GM12878 (cell line): ENCODE results near the gene AGT. TPM values are rescaled to one million over a fixed set of nuclear protein-coding genes. Genes with fewer than 3 reads are reported as not detected.

ENCODE experiments used
- ATAC-seq: fragments of 200-7000 bp; cut with Tn5 transposase; 3 replicates; pipeline ENCODE4 v1.9.1; 2020; ENCODE audit warnings: mild to moderate bottlenecking, moderate library complexity
- BruUV-seq: library from RNA; stranded (reverse); fragments of 400-500 nt; replicated peaks from 2 replicates; lab custom pipeline; 2021; lab: Mats Ljungman, UMichigan
- CTCF ChIA-PET: fragments of 300-600 bp; sonication (Branson Sonifier 250); formaldehyde crosslinking; extraction: SDS; loops from one replicate; lab custom pipeline; 2021; ENCODE audit warnings: inconsistent platforms; lab: Yijun Ruan, JAX
- POLR2A ChIA-PET: fragments of 350-600 bp; formaldehyde crosslinking; extraction: SDS; loops from one replicate; lab custom pipeline; 2021; ENCODE audit warnings: inconsistent platforms; lab: Charles Lee
- RAD21 ChIA-PET: fragments of 300-600 bp; sonication (Branson Sonifier 250); formaldehyde crosslinking; loops from one replicate; lab custom pipeline; 2023; ENCODE audit warnings: antibody characterized with exemption; ENCODE audit not compliant: unreplicated experiment; lab: Charles Lee
- SMC1A ChIA-PET: fragments of 300-600 bp; sonication (Branson Sonifier 250); formaldehyde crosslinking; loops from one replicate; lab custom pipeline; 2023; ENCODE audit not compliant: unreplicated experiment, uncharacterized antibody; lab: Charles Lee
- DNase-seq: peaks from one replicate; pipeline ENCODE4 v3.0.0-alpha.2; 2011; ENCODE audit warnings: low read depth, low spot score
- FAIRE-seq: peaks from 3 replicates; lab custom pipeline; 2011; peaks lifted over from hg19 to GRCh38; lab: Jason Lieb, UNC
- H2AFZ ChIP-seq: 2 replicates; pipeline ENCODE4 v1.6.0; 2011; ENCODE audit warnings: low read depth, low read length, control low read depth; ENCODE audit not compliant: control insufficient read depth
- H3K27ac ChIP-seq: 2 replicates; pipeline ENCODE4 v1.5.1; 2011; ENCODE audit warnings: control low read depth; ENCODE audit not compliant: control insufficient read depth, insufficient read depth
- H3K27me3 ChIP-seq, 2 experiments: replicated peaks in 1 of 2; 2 replicates each; pipeline versions ENCODE4 v1.6.0 to v1.6.1; 2011; ENCODE audit warnings: low read length in 1 of 2; ENCODE audit not compliant: control insufficient read depth in 2 of 2, insufficient read depth in 2 of 2
- H3K36me3 ChIP-seq, 2 experiments: 2 replicates each; pipeline ENCODE4 v1.5.1; 2011; ENCODE audit warnings: low read length in 1 of 2; ENCODE audit not compliant: control insufficient read depth in 2 of 2, insufficient read depth in 2 of 2
- H3K4me1 ChIP-seq: 2 replicates; pipeline ENCODE4 v1.6.1; 2011; ENCODE audit warnings: mild to moderate bottlenecking, low read length, moderate library complexity, mixed read lengths; ENCODE audit not compliant: control insufficient read depth, insufficient read depth
- H3K4me2 ChIP-seq: 2 replicates; pipeline ENCODE4 v1.6.0; 2011; ENCODE audit warnings: control low read depth; ENCODE audit not compliant: control insufficient read depth, insufficient read depth
- H3K4me3 ChIP-seq: fragments of 200-600 bp; sonication (generic); 2 replicates; pipeline ENCODE4 v1.5.1; 2016
- H3K79me2 ChIP-seq: 2 replicates; pipeline ENCODE4 v1.6.0; 2011; ENCODE audit warnings: low read length; ENCODE audit not compliant: control insufficient read depth, insufficient read depth
- H3K9ac ChIP-seq: 2 replicates; pipeline ENCODE4 v1.8.0; 2011; ENCODE audit warnings: low read length, control low read depth, mixed read lengths; ENCODE audit not compliant: control insufficient read depth, insufficient read depth
- H3K9me3 ChIP-seq: replicated peaks from 3 replicates; pipeline ENCODE4 v1.5.1; 2011; ENCODE audit warnings: mild to moderate bottlenecking, low read length; ENCODE audit not compliant: control insufficient read depth, insufficient read depth
- H4K20me1 ChIP-seq: 2 replicates; pipeline ENCODE4 v1.6.0; 2011; ENCODE audit not compliant: control insufficient read depth, insufficient read depth
- ASH2L ChIP-seq: fragments of 300-600, 200-600 bp; sonication (generic); IDR thresholded peaks from 2 replicates; pipeline ENCODE4 v1.6.1; 2017; ENCODE audit warnings: low read depth, mild to moderate bottlenecking, borderline replicate concordance
- ATF7 ChIP-seq: fragments of 450-650 bp; IDR thresholded peaks from 2 replicates; pipeline ENCODE4 v1.6.1; 2016; ENCODE audit warnings: low read depth, mild to moderate bottlenecking
- CBX3 ChIP-seq: fragments of 200-600 bp; sonication (generic); IDR thresholded peaks from 2 replicates; pipeline ENCODE4 v1.6.1; 2016; ENCODE audit warnings: low read depth, borderline replicate concordance
- CEBPZ ChIP-seq: fragments of 150-350 bp; IDR thresholded peaks from 2 replicates; pipeline ENCODE4 v1.6.1; 2016; ENCODE audit warnings: low read depth, low read length
- DPF2 ChIP-seq: fragments of 450-650 bp; IDR thresholded peaks from 2 replicates; pipeline ENCODE4 v1.6.1; 2017; ENCODE audit warnings: mild to moderate bottlenecking
- E2F8 ChIP-seq: fragments of 450-650 bp; IDR thresholded peaks from 2 replicates; pipeline ENCODE4 v1.6.1; 2018; ENCODE audit warnings: mild to moderate bottlenecking, low read depth, moderate library complexity; ENCODE audit not compliant: partially characterized antibody
- EP300 ChIP-seq, 2 experiments: fragments of 150-350 bp in 1 of 2; IDR thresholded peaks; 2 replicates each; pipeline ENCODE4 v1.6.1; 2011 to 2012; ENCODE audit warnings: low read depth in 2 of 2, low read length in 2 of 2, borderline replicate concordance in 1 of 2, improper control_type of control experiment in 1 of 2, inconsistent platforms in 1 of 2; ENCODE audit not compliant: control insufficient read depth in 1 of 2
- GABPA ChIP-seq: IDR thresholded peaks from 2 replicates; pipeline ENCODE4 v1.6.1; 2014; ENCODE audit warnings: antibody characterized with exemption, low read depth, mild to moderate bottlenecking, inconsistent platforms
- GATAD2B ChIP-seq: fragments of 450-650 bp; conservative IDR thresholded peaks from 2 replicates; pipeline ENCODE4 v1.6.1; 2017; ENCODE audit warnings: low read depth, mild to moderate bottlenecking, moderate library complexity
- HCFC1 ChIP-seq: fragments of 150-350 bp; IDR thresholded peaks from 2 replicates; pipeline ENCODE4 v1.6.1; 2014; ENCODE audit warnings: low read length
- IRF5 ChIP-seq: fragments of 450-650 bp; IDR thresholded peaks from 2 replicates; pipeline ENCODE4 v1.6.1; 2017; ENCODE audit warnings: borderline replicate concordance
- MTA2 ChIP-seq: fragments of 450-650 bp; IDR thresholded peaks from 2 replicates; pipeline ENCODE4 v1.6.1; 2016; ENCODE audit warnings: low read depth, mild to moderate bottlenecking, moderate library complexity
- MXI1 ChIP-seq: fragments of 150-350 bp; IDR thresholded peaks from 2 replicates; pipeline ENCODE4 v1.6.1; 2011; ENCODE audit warnings: low read depth, mild to moderate bottlenecking, inconsistent platforms, low read length, improper control_type of control experiment
- NR2C1 ChIP-seq: fragments of 450-650 bp; IDR thresholded peaks from 2 replicates; pipeline ENCODE4 v1.6.1; 2017; ENCODE audit warnings: antibody characterized with exemption, mild to moderate bottlenecking, moderate library complexity
- RAD21 ChIP-seq: IDR thresholded peaks from 2 replicates; pipeline ENCODE4 v1.6.1; 2011; ENCODE audit warnings: mild to moderate bottlenecking, low read depth, low read length, moderate library complexity; ENCODE audit not compliant: insufficient read depth
- RBBP5 ChIP-seq: fragments of 200-600 bp; sonication (generic); conservative IDR thresholded peaks from 2 replicates; pipeline ENCODE4 v1.6.1; 2016
- ZNF274 ChIP-seq: IDR thresholded peaks from one replicate; pipeline ENCODE4 v1.8.0; 2011; ENCODE audit not compliant: insufficient read length, insufficient read depth
- WGBS: methylation state at CpG from one replicate; pipeline ENCODE4 v1.1.6; 2016; ENCODE audit warnings: low lambda C conversion rate; ENCODE audit not compliant: insufficient replicate concordance, insufficient coverage; ENCODE audit errors: missing lambda C conversion rate; 5-methylcytosine and 5-hydroxymethylcytosine counted together
- in situ Hi-C: fragments of 300-500 bp; cut with MboI; formaldehyde crosslinking; loops from 9 replicates; pipeline ENCODE4 v1.14.3; 2018; ENCODE audit warnings: mixed read lengths
- intact Hi-C: fragments of 100-400 bp; cut with micrococcal nuclease; formaldehyde crosslinking; loops from one replicate; pipeline ENCODE4 v1.14.2; 2022; ENCODE audit not compliant: unreplicated experiment
- polyA plus RNA-seq, 11 experiments: library from polyadenylated mRNA; depleted of rRNA in 4 of 11; unstranded in 6 of 11; stranded (reverse) in 5 of 11; fragments of >200 nt; fragmentation: Nextera tagmentation in 4 of 11; fragmentation: Illumina TruSeq in 1 of 11; extraction: Ambion mirVana in 4 of 11; extraction: Trizol in 1 of 11; gene quantifications; 1 replicate in 1 of 11; 2 replicates in 10 of 11; pipeline versions ENCODE4 v1.2.1 to v1.2.3, GENCODE V29; 2011 to 2016; ENCODE audit warnings: inconsistent platforms in 2 of 11, missing spikeins in 2 of 11, low read depth in 1 of 11
- total RNA-seq, 4 experiments: library from RNA; depleted of rRNA in 3 of 4; stranded (reverse); fragments of >200 nt in 3 of 4; fragmentation: Illumina TruSeq in 1 of 4; extraction: Trizol in 1 of 4; gene quantifications; 2 replicates each; pipeline versions ENCODE4 v1.2.1 to v1.2.3, GENCODE V29; 2013 to 2021

AGT gene
- total and polyA plus RNA-seq, 10 of the 15 experiments (the other 5 are each of a cell fraction or from before 2014, with no cell fraction given): 0.69 TPM; not detected in 9

GRCh38 chr1:230728710-230729392, 14.9 kb upstream of the AGT start:
- SMC1A ChIA-PET: no interaction called here
- H3K9ac ChIP-seq: no peak overlapping the region
- no peaks in the 10 kb centered on the region for H3K27me3 ChIP-seq
- FAIRE-seq (no peak), ATAC-seq (no peak), DNase-seq (no peak)
- H3K4me1 ChIP-seq: no peaks in the 10 kb centered on the region
- H3K9me3 ChIP-seq: no peaks in the 10 kb centered on the region
- no peak overlapping the region for H3K27ac ChIP-seq
- no peak overlapping the region for H3K4me2 ChIP-seq
- RAD21 ChIA-PET: no interaction called here
- CTCF ChIA-PET: no interaction called here
- BruUV-seq: no TSS peak
- intact Hi-C loops: no loop called here
- H4K20me1 ChIP-seq: no peaks in the 10 kb centered on the region
- POLR2A ChIA-PET: no interaction called here
- H2AFZ ChIP-seq: no peak overlapping the region
- no peaks in the 10 kb centered on the region for H3K36me3 ChIP-seq
- no peak overlapping the region for H3K4me3 ChIP-seq
- TF ChIP-seq EP300 (IDR thresholded peaks at IDR 0.05; ENCODE audit: borderline replicate concordance in 1 of 2, control insufficient read depth in 1 of 2, low read depth in 2 of 2, low read length in 2 of 2) (no peak), MTA2 (no peak), ZNF274 (no peak), ATF7 (no peak), IRF5 (no peak), E2F8 (no peak), ASH2L (no peak), GATAD2B (no peak), DPF2 (no peak), HCFC1 (no peak), CEBPZ (no peak), NR2C1 (no peak), RBBP5 (no peak), CBX3 (no peak), RAD21 (no peak), GABPA (no peak), MXI1 (no peak)
- H3K79me2 ChIP-seq: no peaks in the 10 kb centered on the region
- 62% methylated on average over 6 of the region's 6 CpGs for WGBS
- in situ Hi-C loops: no loop called here
